Activated CD4-positive, alpha-beta memory T cell treated with anti-CD3 and anti-CD28 coated beads, Interleukin-2, amount 10 ng/mL, durations not matched to agents 7 days and 5 days (primary cell): ENCODE data around the gene COL19A1. TPM values are rescaled to one million over a fixed set of nuclear protein-coding genes. Genes with fewer than 3 reads are reported as not detected.
"Not testable (repeated sequence)": the region's sequence is repeated elsewhere in the genome, so short reads cannot be mapped to it uniquely, and the experiment has no call there.

ENCODE experiments used
- CTCF ChIA-PET: fragments of 350-600 bp; sonication (Branson Sonifier 250); formaldehyde crosslinking; loops from one replicate; lab custom pipeline; 2021; ENCODE audit warnings: antibody characterized with exemption, inconsistent platforms; lab: Charles Lee
- POLR2A ChIA-PET: fragments of 350-600 bp; sonication (Branson Sonifier 250); formaldehyde crosslinking; loops from one replicate; lab custom pipeline; 2021; ENCODE audit warnings: antibody characterized with exemption; lab: Charles Lee
- DNase-seq: peaks from one replicate; pipeline ENCODE4 v3.0.0-alpha.2; 2020
- H3K27ac Mint-ChIP-seq: one replicate; pipeline ENCODE4 v1.8.0; 2021; ENCODE audit warnings: mild to moderate bottlenecking, mixed read lengths
- H3K27me3 Mint-ChIP-seq: one replicate; pipeline ENCODE4 v1.8.0; 2021; ENCODE audit warnings: mixed read lengths
- H3K36me3 Mint-ChIP-seq: one replicate; pipeline ENCODE4 v1.8.0; 2021; ENCODE audit warnings: low read depth, mixed read lengths
- H3K4me1 Mint-ChIP-seq: one replicate; pipeline ENCODE4 v1.8.0; 2021; ENCODE audit warnings: mixed read lengths
- H3K4me3 Mint-ChIP-seq: one replicate; pipeline ENCODE4 v1.8.0; 2021; ENCODE audit warnings: mild to moderate bottlenecking, mixed read lengths
- H3K9me3 Mint-ChIP-seq: one replicate; pipeline ENCODE4 v1.8.0; 2021; ENCODE audit warnings: mixed read lengths
- total RNA-seq, 2 experiments: library from RNA; stranded (reverse); gene quantifications; one replicate each; pipeline ENCODE4 v1.2.3, GENCODE V29; 2021

COL19A1 gene
- total RNA-seq, 2 experiments from 2014 or later, result 0.03 TPM

DNA sequence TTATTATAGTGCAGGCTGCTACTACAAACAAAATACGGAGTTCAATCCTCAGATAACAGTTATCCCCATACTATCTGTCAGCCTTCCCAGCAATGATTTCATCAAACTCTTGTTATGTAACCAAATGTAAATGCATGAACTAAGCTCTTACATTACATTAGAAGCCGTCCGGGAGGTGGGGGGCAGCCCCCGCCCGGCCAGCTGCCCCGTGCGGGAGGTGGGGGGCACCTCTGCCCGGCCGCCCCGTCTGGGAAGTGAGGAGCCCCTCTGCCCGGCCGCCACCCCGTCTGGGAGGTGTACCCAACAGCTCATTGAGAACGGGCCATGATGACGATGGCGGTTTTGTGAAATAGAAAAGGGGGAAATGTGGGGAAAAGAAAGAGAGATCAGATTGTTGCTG lies 99.6 kb downstream of the COL19A1 start:
- CTCF ChIA-PET, H3K36me3 Mint-ChIP-seq, POLR2A ChIA-PET, H3K27me3 Mint-ChIP-seq, H3K27ac Mint-ChIP-seq, H3K9me3 Mint-ChIP-seq, H3K4me1 Mint-ChIP-seq, DNase-seq, H3K4me3 Mint-ChIP-seq: not testable (repeated sequence)

DNA sequence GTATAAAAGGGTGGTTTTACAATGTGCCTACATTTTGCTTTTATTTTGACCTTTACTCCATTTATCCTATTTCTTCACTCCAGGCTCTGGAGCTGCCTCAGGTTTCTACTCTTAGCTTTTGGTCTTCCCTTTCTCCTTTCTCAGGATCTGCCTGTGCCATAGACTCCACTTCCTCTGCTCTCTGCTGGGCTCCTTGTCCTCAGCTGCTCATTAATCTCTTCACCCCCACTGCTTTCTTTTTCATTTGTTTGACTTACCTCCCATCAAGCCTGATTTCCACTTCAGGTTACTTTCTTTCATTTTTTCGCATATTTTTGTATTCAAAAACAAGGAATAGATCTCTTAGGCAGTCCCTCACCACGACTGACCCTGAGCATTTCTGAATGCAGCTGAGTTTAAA lies 106.8 kb downstream of the COL19A1 start:
- Mint-ChIP-seq H3K4me3 (no peak overlapping the region), H3K27me3 (peaks cover 2% of the 10 kb centered on the region), H3K27ac (no peak overlapping the region), H3K9me3 (no peaks in the 10 kb centered on the region), H3K36me3 (no peaks in the 10 kb centered on the region), H3K4me1 (no peaks in the 10 kb centered on the region)
- CTCF ChIA-PET, result no interaction called here
- POLR2A ChIA-PET, result no interaction called here
- no peak for DNase-seq

DNA sequence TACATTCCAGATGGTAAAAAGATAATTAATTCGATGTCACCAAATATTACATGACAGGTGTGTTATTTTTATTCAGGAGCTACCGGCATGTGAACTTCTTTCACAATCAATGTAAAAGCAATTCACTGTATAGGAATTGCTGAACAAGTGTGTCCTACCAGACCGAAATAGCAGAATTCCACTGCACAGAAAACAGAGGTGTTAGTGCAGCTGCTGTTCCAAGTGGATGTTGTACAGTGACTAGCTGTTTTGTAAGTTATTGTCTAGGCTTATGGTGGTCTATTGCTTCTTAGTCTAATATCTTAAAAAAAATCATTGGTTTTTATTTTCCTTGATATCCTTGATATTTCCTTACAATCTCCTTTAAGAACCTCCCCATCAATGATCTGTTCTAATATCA lies 107.4 kb downstream of the COL19A1 start:
- Mint-ChIP-seq H3K4me3 (no peak overlapping the region), H3K36me3 (no peaks in the 10 kb centered on the region), H3K27ac (no peak overlapping the region), H3K9me3 (no peaks in the 10 kb centered on the region), H3K4me1 (no peaks in the 10 kb centered on the region), H3K27me3 (peaks cover 2% of the 10 kb centered on the region)
- ChIA-PET POLR2A (no interaction called here), CTCF (no interaction called here)
- no peak for DNase-seq

DNA sequence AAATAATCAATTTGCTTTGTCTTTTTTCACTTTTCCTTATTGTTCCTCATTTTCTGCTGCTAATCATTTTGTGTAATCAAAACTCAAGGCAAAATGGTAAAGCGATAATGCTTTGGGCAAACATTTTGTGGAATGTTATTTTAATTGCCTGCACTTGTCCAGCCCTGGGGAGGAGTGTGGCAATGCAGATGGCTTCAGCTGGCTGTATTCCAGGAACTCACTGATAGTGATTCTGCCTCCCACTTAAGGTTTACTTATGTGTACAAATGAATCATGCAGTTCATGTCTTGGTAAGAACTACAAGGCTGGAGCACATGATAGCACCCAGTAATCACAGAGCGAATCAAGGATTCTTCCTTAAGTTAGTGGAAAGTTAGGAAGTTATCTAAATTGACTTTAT lies 107.8 kb downstream of the COL19A1 start:
- no peak for DNase-seq
- Mint-ChIP-seq H3K27ac (no peak overlapping the region), H3K9me3 (no peaks in the 10 kb centered on the region), H3K4me3 (no peak overlapping the region), H3K36me3 (no peaks in the 10 kb centered on the region), H3K27me3 (peaks cover 2% of the 10 kb centered on the region), H3K4me1 (no peaks in the 10 kb centered on the region)
- CTCF ChIA-PET, result no interaction called here
- POLR2A ChIA-PET, result no interaction called here

DNA sequence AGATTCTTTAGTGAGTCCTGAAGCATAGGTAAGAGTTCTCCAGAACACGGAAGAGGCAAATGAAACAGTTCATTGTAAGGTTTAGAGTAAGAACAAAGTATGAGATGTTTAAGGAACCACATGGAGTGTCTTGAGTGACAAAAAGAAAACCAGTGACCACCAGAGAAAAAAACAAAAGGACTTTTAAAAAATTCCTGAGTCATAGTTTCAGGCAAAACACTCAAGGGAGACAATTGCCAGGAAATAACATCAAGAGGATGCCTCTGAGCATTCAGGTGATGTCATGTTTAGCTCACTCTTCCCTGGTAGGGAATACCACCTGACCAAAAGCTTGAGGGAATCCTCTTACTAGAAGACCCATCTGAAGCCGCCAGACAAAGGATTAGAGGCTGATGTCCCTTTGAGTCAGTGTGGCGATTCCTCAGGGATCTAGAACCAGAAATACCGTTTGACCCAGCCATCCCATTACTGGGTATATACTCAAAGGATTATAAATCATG lies 110.3 kb downstream of the COL19A1 start:
- H3K36me3 Mint-ChIP-seq, result no peaks in the 10 kb centered on the region
- DNase-seq, result no peak
- ChIA-PET POLR2A (no interaction called here), CTCF (no interaction called here)
- H3K4me1 Mint-ChIP-seq, result no peaks in the 10 kb centered on the region
- no peak overlapping the region for H3K27ac Mint-ChIP-seq
- H3K27me3 Mint-ChIP-seq, result no peaks in the 10 kb centered on the region
- no peak overlapping the region for H3K4me3 Mint-ChIP-seq
- H3K9me3 Mint-ChIP-seq, result no peaks in the 10 kb centered on the region

DNA sequence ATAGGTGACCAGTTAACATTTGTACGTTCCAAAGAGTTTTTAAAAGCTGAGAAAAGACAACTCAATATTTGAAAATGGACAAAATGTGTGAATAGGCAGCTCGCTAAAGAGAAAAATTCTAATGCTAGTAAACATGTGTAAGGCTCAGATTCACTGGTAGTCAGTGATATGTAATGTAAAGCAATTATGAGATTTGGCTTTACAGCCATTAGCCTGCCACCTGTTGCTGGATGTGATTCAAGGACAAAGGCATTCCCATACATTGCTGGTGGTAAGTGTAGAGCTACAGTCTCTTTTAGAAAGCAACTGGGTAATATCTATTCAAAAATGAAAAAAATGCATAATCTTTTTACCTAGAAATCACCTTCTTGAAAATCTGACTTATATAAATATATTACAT lies 114.3 kb downstream of the COL19A1 start:
- ChIA-PET POLR2A (no interaction called here), CTCF (no interaction called here)
- Mint-ChIP-seq H3K4me1 (no peaks in the 10 kb centered on the region), H3K27ac (no peak overlapping the region), H3K4me3 (no peak overlapping the region), H3K9me3 (no peaks in the 10 kb centered on the region), H3K27me3 (no peaks in the 10 kb centered on the region), H3K36me3 (no peaks in the 10 kb centered on the region)
- DNase-seq, result no peak

DNA sequence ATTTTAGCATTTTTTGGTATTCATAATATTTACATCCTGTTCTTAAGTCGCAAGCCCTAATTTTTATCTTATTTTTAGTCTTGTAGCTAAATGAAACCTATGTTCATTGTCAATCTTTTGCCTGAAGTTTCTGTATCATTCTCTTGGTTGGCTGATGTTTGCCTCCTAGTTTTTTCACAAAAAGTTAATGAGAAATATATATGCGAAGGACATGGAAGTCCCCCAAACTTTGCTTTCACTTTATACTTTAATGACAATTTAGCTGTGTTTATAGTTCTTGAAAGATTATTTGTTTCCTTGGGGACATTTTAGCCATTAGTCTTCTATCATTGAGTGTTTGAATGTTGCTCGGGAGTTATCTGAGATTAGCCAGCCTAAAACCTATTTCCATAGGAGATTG lies 118.2 kb downstream of the COL19A1 start:
- CTCF ChIA-PET, result no interaction called here
- Mint-ChIP-seq H3K27me3 (no peaks in the 10 kb centered on the region), H3K4me1 (no peaks in the 10 kb centered on the region), H3K27ac (no peak overlapping the region), H3K4me3 (no peak overlapping the region), H3K9me3 (no peaks in the 10 kb centered on the region), H3K36me3 (no peaks in the 10 kb centered on the region)
- DNase-seq, result no peak
- POLR2A ChIA-PET, result no interaction called here

DNA sequence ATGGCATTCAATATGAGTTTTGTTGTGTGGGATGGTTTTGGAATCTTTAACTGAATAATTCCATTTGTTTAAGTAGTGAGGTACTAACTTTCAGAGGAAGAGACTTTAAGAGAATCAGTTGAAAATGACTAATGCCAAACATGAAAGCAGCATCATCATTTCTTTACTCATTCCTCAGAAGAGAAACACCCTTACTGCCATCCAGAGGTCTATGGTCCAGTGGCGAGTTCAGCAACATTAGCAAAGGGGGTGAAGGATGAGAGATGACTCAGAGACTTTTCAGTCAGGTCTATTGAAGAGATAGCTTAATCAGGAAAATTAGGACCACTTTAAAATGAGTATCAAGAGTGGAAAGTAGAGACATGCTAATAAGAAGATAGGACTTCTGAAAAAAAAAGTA lies 118.8 kb downstream of the COL19A1 start:
- no peaks in the 10 kb centered on the region for H3K27me3 Mint-ChIP-seq
- no peak for DNase-seq
- H3K4me1 Mint-ChIP-seq, result no peaks in the 10 kb centered on the region
- POLR2A ChIA-PET, result no interaction called here
- no peak overlapping the region for H3K4me3 Mint-ChIP-seq
- no peaks in the 10 kb centered on the region for H3K36me3 Mint-ChIP-seq
- no peaks in the 10 kb centered on the region for H3K9me3 Mint-ChIP-seq
- H3K27ac Mint-ChIP-seq, result no peak overlapping the region
- CTCF ChIA-PET, result no interaction called here

DNA sequence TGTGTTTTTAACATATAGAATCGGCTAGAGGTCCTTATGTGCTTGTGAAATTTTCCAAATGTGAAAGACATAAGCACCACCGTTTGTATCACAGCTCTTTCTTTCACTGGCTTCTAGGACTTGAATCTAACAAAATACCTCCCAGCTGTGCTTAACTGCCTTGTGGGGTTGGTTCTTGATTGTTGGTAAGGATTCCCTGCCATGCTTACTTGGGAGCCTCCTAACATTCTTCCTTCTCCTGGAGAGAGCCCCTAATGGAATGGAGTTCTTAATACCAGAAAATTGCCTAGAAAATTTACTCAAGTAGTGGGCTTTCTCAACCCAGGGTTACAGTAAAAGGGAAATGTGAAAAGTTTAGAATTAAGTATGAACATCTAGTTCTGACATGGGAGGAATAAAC lies 121.2 kb downstream of the COL19A1 start:
- no peak for DNase-seq
- Mint-ChIP-seq H3K27ac (no peak overlapping the region), H3K9me3 (no peaks in the 10 kb centered on the region), H3K4me1 (no peaks in the 10 kb centered on the region), H3K36me3 (no peaks in the 10 kb centered on the region), H3K4me3 (no peak overlapping the region), H3K27me3 (peaks cover under 1% of the 10 kb centered on the region)
- ChIA-PET CTCF (no interaction called here), POLR2A (no interaction called here)

DNA sequence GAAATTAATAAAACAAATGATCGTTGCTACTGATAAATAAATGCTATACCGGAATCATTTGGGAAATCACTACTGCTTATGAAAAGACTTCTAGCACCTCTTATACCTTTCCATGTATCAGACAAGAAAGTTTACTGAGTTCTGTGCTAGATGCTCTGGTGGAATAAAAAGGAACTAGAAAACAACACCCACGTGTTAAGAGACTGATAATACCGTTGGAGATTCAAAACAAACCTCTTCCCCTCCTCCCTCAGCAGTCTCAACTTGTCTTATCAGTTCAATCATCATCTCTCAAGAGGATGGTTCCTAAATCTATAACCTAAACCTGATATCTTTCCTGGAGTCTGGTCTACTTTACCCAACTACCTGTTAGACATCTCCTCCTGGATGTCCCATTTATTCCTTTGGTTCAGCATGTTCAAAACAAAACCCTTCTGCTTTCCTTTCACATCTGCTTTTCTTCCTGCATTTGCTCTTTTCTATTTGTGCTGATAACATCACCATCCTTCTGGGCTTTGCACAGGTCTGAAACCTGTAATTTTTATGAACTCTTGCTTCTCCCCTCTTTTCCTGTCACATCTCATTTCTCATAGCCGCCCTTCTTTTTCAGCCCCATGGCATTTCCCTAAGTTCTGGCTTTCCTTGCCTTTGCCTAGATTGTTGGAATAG lies 122.2 kb downstream of the COL19A1 start:
- Mint-ChIP-seq H3K27ac (no peak overlapping the region), H3K27me3 (peaks cover 6% of the 10 kb centered on the region), H3K4me1 (no peaks in the 10 kb centered on the region), H3K4me3 (no peak overlapping the region), H3K36me3 (no peaks in the 10 kb centered on the region), H3K9me3 (no peaks in the 10 kb centered on the region)
- DNase-seq, result no peak
- ChIA-PET CTCF (no interaction called here), POLR2A (no interaction called here)

DNA sequence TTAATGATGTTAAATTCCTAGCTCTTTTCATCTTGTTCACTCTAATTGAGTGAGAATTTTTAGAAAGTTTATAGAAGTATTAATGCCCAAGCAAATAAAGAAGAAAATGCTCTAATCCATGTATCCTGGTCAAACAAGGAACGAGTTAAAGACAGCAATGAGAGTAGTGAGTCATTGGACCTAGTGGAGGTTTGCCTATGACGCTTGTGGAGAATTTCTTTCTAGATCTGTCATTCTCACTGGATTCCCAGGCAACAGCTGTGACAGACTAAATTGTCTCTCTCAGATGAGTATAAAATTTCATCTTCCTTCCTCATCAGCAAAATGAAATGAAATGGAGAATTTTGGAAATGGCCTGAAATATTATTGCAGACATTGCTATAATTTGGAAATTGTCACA lies 127.9 kb downstream of the COL19A1 start:
- POLR2A ChIA-PET, result no interaction called here

DNA sequence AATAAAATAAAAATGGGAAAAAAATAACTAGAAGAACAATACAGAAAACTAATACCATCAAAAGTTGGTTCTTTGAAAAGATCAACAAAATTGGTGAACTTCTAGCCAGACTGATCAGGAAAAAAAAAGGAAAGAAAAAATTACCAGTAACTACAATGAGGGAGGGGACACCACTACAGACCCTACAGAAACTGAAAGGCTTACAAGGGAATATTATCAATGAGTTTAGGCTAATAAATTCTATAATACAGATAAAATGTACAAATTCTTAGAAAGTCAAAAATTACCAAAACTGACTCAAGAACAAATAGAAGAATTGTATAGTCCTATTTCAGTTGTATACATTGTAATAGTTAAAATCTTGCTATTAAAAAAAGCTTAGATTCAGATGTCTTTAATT lies 141.8 kb downstream of the COL19A1 start:
- Mint-ChIP-seq H3K27me3 (peaks cover 4% of the 10 kb centered on the region), H3K27ac (no peak overlapping the region), H3K9me3 (peaks cover 4% of the 10 kb centered on the region), H3K4me1 (no peaks in the 10 kb centered on the region), H3K36me3 (no peaks in the 10 kb centered on the region), H3K4me3 (no peak overlapping the region)
- DNase-seq, result no peak
- ChIA-PET CTCF (no interaction called here), POLR2A (no interaction called here)

More for the DNA sequence above, 127.9 kb downstream of the COL19A1 start:
- no peak overlapping the region for H3K4me3 Mint-ChIP-seq
- no peaks in the 10 kb centered on the region for H3K9me3 Mint-ChIP-seq
- H3K27ac Mint-ChIP-seq, result no peak overlapping the region
- CTCF ChIA-PET, result no interaction called here
- peaks cover 11% of the 10 kb centered on the region for H3K27me3 Mint-ChIP-seq
- no peak for DNase-seq
- H3K4me1 Mint-ChIP-seq, result no peaks in the 10 kb centered on the region
- H3K36me3 Mint-ChIP-seq, result no peaks in the 10 kb centered on the region

DNA sequence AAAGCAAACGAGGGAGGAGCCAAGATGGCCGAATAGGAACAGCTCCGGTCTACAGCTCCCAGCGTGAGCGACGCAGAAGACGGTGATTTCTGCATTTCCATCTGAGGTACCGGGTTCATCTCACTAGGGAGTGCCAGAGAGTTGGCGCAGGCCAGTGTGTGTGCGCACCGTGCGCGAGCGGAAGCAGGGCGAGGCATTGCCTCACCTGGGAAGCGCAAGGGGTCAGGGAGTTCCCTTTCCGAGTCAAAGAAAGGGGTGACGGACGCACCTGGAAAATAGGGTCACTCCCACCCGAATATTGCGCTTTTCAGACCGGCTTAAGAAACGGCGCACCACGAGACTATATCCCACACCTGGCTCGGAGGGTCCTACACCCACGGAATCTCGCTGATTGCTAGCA lies 144.0 kb downstream of the COL19A1 start:
- H3K27me3 Mint-ChIP-seq, H3K9me3 Mint-ChIP-seq: not testable (repeated sequence)

DNA sequence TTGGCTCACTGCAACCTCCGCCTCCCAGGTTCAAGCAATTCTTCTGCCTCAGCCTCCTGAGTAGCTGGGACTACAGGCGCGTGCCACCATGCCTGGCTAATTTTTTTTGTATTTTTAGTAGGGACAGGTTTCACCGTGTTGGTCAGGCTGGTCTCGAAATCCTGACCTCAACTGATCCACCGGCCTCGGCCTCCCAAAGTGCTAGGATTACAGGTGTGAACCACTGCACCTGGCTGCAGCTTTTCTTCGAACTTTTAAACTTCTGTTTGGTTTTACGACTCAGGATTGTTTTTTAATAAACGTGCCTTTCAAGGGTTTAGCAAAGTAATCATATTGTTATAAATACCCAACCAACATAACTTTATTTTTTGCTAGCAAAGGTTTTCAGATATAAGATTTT lies 156.8 kb downstream of the COL19A1 start:
- H3K27ac Mint-ChIP-seq, CTCF ChIA-PET, H3K4me1 Mint-ChIP-seq, H3K9me3 Mint-ChIP-seq, POLR2A ChIA-PET, H3K36me3 Mint-ChIP-seq, H3K27me3 Mint-ChIP-seq, H3K4me3 Mint-ChIP-seq, DNase-seq: not testable (repeated sequence)

More for the DNA sequence above, 144.0 kb downstream of the COL19A1 start:
- DNase-seq, H3K27ac Mint-ChIP-seq, H3K4me3 Mint-ChIP-seq, H3K4me1 Mint-ChIP-seq, H3K36me3 Mint-ChIP-seq, POLR2A ChIA-PET, CTCF ChIA-PET: not testable (repeated sequence)
